GM19035 (cell line): ENCODE results near the gene SLC16A12.
"Not testable (repeated sequence)": the region's sequence is repeated elsewhere in the genome, so short reads cannot be mapped to it uniquely, and the experiment has no call there.

Source experiments
- ATAC-seq: cut with Tn5 transposase; IDR thresholded peaks from one replicate; pipeline ENCODE4 v1.9.1; 2021; ENCODE audit not compliant: unreplicated experiment

SLC16A12 gene

DNA sequence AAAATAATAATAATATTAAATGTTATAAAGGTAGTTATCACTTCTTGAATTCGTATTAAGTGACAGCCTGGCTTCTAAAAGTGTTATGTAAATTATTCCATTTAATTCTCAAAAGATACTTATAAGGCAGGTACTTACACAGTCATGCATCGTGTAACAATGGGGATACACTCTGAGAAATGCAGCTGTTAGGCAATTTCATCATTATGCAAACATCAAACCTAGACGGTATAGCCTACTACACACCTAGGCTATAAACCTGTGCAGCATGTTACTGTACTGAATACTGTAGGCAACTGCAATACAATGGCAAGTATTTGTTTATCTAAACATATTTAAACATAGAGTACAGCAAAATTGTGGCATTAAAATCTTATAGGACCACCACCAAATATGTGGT lies 141.5 kb downstream of the SLC16A12 start:
- ATAC-seq: no peak

DNA sequence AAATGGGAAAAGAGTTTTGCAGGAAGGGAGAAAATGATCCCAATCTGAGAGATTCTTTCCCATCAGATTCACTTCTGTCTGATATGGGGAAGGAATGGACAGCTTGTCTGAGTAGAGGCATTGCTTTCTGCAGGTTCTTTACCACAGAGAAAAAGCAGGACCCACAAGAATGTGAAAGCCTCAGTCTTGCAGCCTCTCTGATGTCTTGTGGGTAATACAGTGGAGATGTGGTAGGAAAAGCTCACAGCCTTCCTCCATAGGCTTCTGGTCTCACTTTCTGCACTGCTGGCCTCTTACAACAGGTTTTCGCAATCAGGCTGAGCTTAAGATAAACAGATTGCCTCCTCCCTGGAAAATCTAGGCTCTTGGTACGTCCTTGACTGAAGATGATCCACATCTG lies 142.4 kb downstream of the SLC16A12 start:
- peak; percentile 24 for ATAC-seq

DNA sequence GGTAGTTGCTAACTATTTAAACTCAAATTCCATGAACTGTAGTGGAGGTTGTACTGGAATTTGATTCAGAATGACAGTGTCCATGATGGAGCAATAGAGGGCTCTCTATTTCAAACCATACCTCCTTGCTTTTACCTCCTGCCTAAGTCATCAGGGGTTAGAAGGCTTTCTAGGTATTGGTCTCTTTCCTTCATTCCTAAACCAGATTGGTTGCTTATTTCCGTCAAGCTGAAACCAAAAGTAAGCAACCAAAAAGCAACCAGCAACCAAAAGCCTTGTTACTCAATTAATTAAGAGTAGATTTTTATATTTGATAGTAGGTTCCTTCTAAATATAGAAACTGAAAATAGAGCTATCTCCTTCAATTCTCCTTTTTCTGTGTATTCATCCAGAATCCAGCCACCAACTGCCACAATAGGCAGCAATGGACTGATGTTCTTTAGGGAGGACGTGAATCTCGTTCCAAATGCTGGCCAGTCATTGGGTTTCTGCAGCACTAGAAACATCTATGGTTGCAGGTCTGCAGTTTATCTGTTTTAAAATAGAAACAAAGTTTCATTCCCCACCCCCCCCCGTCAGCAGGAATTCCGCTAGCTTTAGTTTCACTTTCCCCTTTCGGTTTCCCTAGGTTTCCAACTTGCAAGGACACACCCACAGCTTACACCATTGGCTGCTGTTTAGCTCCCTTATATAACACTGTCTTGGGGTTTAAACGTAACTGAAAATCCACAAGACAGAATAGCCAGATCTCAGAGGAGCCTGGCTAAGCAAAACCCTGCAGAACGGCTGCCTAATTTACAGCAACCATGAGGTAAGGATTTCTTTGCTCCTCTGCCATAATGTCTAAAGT lies 143.3 kb downstream of the SLC16A12 start, which contains the start of gene IFIT1:
Gene IFIT1, plus strand, starts transcription at position 717 of the 850 bp plus-strand sequence. Its CDS starts 90 bp downstream, at position 807.
- ATAC-seq: peak; percentile 84

DNA sequence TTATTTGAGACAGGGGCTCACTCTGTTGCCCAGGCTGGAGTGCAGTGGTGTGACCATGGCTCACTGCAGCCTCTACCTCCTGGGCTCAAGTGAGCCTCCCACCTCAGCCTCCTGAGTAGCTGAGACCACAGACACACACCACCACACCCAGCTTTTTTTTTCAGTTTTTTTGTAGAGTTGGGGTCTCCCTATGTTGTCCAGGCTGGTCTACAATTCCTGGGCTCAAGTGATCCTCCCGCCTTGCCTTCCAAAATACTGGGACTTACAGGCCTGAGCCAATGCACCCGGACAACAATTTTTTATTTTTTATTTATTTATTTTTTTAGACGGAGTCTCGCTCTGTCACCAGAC lies 144.2 kb downstream of the SLC16A12 start:
- not testable (repeated sequence) for ATAC-seq

DNA sequence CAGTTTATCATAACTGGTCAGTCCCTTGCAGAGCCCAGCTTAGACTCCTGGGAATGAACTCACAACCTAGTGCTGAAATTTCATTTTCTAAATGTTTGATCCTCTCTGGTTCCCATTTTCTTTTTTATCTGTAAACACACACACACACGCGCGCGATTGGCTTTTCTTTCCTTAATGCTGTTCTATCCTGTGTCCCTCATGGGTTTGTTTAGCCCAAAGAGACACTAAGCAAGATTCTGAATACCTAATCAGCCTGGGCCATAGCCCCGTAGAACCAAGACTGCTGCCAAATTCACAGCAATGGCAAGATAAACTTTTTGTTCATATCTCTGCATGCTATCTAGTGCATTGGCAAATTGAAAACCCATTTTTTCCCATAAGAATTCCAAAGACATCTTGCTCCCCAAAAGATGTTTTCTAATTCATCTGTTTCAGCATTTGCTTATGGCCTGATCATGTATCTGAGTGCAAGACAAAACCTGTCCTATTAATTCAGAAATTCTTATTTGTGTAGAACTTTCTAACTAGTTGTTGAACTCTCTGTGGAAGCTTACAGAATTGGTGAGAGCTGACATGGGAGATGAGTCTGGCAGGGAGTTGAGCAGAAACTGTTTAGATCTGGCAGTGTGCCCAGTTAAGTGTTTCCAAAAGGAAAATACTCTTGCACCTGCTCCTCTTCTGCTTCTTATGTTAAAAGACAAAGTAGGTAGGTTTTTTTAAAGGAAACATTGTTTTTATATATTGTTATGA lies 144.7 kb downstream of the SLC16A12 start:
- no peak for ATAC-seq

DNA sequence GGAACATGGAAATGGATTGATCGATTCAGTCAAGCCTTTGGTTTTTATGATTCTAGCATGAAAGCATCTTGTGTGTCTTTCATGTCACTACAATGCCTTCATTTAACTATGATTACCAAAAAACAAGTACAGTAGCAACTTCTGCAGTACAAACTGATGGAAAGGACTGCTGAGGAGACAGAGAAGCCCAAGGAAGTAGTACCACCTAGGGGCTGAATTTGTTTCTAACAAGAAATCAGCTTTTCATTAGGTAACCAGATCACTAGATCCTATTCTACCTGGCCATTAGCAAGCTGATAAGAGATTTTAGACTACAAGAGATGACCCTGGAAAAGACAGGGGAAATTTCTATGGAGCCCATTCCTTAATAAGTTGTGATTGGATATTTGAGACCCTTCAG lies 146.1 kb downstream of the SLC16A12 start:
- no peak for ATAC-seq

DNA sequence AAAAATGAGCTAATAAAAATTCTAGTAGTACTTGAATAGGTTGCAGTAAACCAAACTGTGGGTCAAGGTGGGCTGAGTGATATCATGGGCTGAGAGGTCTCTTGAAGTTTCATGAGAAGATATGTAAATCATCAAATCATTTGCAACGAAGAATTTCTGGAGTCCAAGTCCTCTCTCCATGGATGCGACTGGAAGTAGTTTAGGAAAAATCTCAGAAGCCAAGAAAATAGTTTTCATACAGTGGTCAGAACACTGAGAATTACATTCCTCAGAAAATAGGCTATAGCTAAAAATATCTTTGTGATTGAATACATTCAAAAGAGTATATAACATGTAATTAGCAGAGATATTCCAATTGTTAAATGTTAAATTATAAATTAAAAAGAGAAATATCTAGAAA lies 146.6 kb downstream of the SLC16A12 start:
- ATAC-seq: no peak

DNA sequence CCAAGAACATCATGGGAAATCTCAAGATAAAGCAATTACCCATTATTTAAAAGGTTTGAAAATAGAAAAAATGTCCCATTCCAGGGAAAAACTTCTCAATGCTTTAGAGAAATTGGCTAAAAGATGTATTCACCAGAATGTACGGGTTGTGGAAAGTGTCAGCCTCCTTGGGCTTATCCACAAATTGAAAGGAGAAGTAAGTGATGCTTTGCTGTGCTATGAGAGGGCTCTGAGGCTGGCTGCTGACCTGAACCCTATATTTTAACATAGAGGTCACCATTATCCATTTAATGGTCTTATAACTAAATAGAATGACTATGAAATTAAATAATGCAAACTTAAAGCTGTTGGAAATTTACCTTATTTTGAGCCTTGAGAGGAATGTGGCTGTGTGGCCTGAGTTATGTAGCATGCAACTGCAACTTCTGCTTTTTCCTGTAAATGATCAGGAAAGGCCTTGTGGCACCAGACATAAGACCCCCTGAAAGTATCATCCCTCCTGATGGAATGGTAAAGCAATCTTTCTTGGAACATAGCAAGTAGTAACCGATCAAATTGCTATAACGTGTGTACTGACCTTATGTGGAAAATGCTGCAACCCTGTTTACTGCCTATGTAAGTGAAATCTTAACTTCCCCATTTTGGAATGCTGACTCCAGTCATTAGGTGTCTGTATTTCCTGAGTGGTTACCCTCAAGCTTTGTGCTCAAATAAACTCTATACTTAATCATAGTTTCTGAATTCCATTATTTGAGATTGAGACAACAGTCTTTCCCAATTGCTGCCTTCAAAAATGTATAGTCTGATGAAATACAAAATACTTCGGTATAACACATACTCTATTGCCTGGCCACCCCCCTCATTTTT lies 150.7 kb downstream of the SLC16A12 start:
- ATAC-seq: no peak

DNA sequence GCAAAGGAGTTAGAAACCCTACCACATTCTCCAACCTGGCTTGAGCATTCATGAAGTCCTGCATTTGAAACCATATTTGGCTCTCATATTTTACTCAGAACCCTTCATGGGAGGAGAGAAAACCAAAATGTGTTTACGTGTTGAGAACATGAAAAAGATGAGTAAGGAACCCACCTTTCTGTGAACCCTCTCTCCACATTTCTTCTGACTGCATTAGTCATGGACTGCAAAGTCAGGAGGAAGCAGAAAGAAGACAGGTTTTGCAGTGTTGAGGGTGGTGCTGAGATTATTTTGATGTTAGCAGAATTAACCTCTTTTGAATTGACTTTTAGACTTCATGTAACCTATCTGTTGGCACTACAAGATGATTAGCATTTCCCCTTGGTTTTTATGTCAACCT lies 152.6 kb downstream of the SLC16A12 start:
- ATAC-seq: no peak
